Measurements from ENCODE around the gene SLCO2B1.

SLCO2B1 gene

DNA sequence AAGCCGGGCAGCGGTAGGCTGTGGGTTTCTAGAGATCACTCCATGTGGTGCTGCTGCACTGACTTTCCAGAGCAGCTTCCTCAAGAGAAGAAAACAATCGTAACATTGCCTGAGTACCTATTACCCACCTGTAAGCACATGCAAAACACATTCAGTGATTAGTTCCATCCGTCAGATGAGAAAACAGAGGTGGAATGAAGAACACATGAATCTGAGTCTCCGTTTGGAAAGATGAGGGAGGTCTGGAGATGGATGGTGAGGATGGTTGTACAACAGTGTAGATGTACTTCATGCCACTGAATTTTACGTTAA, 7.5 kb upstream of the SLCO2B1 start:
- in situ Hi-C loops (cut with MboI; ENCODE audit: low sequenced_read_pairs): loop anchor here (5.0 kb wide), 1 partner anchor 59 kb away; no protein-coding TSS in a partner anchor

DNA sequence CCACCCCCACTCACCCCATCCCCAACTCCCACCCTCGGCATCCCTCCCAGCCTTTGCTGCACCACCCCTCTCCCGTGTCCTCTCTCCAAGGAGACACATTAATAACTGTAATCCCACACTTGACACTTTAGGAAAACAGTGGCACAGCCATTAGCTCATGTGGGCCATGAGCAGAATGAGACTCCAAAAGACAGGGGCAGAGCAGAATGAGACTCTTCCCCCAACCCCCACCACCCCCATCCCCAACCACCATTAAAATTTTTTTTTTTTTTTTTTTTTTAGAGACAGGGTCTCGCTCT, 6.2 kb upstream of the SLCO2B1 start:
- in situ Hi-C loops (cut with MboI; ENCODE audit: low sequenced_read_pairs): loop anchor here (5.0 kb wide), 2 partner anchors 58 to 103 kb away; no protein-coding TSS in a partner anchor

- in situ Hi-C loops (cut with MboI; ENCODE audit: low sequenced_read_pairs): loop anchor here (5.0 kb wide), 1 partner anchor 102 kb away; no protein-coding TSS in a partner anchor
These were observed 5.5 kb upstream of the SLCO2B1 start for GRCh38 chr11:75145196-75145971.

GRCh38 chr11:75145972-75146519, 4.9 kb upstream of the SLCO2B1 start:
- in situ Hi-C loops (cut with MboI; ENCODE audit: low sequenced_read_pairs): loop anchor here (5.0 kb wide), 1 partner anchor 101 kb away; no protein-coding TSS in a partner anchor

DNA sequence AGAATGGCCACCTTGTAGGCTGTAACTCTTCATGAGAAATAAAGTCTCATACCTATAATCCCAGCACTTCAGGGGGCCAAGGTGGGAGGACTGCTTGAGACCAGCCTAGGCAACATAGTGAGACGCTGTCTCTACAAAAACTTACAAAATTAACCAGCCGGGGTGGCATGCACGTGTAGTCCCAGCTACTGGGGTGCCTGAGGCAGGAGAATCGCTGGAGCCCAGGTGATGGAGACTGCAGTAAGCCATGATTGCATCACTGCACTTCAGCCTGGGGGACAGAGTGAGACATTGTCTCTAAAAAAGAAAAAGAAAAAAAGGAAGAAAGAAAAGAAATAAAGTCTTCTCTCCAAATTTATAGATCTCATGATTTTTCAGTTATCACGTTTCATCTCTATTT, 4.2 kb upstream of the SLCO2B1 start:
- in situ Hi-C loops (cut with MboI; ENCODE audit: low sequenced_read_pairs): loop anchor here (5.0 kb wide), 1 partner anchor 101 kb away; no protein-coding TSS in a partner anchor

DNA sequence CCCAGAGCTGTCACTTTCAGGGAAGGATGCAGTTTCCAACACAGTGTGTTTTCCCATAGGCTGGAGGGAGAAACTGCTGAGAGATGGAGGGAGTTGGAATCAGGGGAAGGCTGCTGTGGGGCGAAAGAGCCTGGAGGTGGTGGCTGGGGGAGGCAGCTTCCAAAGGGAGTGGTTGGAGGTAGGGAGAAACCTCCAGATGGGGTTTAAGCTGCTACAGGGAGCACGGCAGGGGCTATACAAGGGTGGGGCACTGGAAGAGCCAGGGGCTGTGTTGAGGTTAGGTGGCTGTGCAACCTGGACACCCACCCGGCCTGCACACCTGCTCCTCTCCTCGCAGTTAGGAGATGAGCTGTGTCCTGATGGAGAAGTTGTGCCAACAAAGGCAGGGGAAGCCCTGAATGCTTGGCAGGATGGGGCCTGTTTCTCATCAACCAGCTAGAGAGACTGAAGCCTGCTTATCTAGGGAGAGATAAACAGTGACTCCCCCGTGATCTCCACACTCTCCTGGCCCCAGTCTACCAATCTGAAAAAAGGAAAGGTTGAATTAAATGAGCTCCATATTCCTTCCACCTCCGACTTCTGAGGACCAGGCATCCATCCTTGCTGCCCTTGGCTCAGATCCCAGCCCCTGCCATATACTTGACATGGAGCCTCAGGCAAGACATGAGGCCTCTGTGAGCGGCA, 3.6 kb upstream of the SLCO2B1 start:
- in situ Hi-C loops (cut with MboI; ENCODE audit: low sequenced_read_pairs): loop anchor here (5.0 kb wide), 1 partner anchor 100 kb away; no protein-coding TSS in a partner anchor

DNA sequence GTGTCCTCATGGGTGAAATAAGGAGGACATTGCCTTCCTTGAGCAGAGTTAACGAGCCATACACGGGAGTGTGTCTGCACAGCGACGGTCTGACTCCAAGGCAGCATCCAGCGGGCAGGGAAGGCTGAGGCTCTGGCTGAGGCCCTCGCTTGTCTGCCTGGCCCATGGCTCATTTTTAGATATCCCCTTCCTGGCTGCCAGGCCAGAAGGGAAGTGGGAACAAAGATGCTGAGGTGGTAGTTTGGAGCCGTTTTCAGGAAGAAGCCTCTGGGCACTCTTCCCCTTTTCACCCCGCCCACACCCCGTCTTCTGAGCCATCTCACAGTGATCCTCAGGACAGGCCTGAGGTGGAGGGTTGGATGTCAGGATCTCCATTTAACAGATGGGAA, 3.0 kb upstream of the SLCO2B1 start:
- in situ Hi-C loops (cut with MboI; ENCODE audit: low sequenced_read_pairs): loop anchor here (5.0 kb wide), 1 partner anchor 99 kb away; no protein-coding TSS in a partner anchor

- in situ Hi-C loops (cut with MboI; ENCODE audit: low sequenced_read_pairs): loop anchor here (5.0 kb wide), 1 partner anchor 99 kb away; no protein-coding TSS in a partner anchor
These were observed 2.4 kb upstream of the SLCO2B1 start for GRCh38 chr11:75148436-75148983.

GRCh38 chr11:75149766-75150465, 991 bp upstream of the SLCO2B1 start:
- in situ Hi-C loops (cut with MboI; ENCODE audit: low sequenced_read_pairs): loop anchor here (5.0 kb wide), 1 partner anchor 97 kb away; no protein-coding TSS in a partner anchor

- in situ Hi-C loops (cut with MboI; ENCODE audit: low sequenced_read_pairs): no loop called here
These were observed 590 bp downstream of the SLCO2B1 start for GRCh38 chr11:75151346-75152047.

GRCh38 chr11:75152090-75152489, 1.2 kb downstream of the SLCO2B1 start:
- in situ Hi-C loops (cut with MboI; ENCODE audit: low sequenced_read_pairs): no loop called here

DNA sequence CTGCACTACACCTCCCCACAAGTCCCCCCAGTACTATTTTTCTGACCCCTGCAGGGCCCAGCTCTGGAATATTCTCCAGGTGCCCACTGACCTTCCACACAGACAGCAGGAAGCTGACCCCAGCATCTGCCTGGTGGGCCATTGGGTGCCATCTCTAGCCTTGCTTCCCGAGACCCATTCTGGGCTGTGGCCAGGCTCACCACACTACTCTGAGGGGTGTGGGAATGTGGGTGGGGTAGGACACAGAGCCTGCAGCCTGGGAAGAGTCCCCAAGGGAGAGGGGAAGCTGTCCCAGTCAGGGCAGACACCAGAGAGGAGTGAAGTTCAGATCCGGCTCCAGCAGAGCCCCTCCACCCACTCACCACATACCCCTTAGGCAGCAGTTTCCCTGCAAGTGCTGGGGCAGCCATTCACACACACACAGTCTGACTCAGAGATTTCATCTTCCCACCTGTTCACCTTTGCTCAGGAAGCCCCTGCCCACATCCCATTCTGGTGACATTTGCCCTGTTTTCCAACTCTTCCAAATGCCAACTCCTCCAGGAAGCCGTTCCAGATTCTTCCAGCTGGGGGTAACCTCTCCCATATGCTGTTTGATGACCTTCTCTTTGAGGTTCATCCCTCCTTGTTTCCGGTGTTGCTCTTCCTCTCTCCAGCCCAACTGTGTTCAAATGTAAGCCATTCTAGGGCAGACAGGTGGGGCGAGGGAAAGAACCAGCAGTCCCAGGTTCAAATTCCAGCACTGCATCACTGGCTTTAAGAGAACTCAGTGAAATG, 1.9 kb downstream of the SLCO2B1 start:
- in situ Hi-C loops (cut with MboI; ENCODE audit: low sequenced_read_pairs): no loop called here

GRCh38 chr11:75154646-75155569, 4.0 kb downstream of the SLCO2B1 start:
- in situ Hi-C loops (cut with MboI; ENCODE audit: low sequenced_read_pairs): no loop called here

- in situ Hi-C loops (cut with MboI; ENCODE audit: low sequenced_read_pairs): no loop called here
These were observed 4.9 kb downstream of the SLCO2B1 start for GRCh38 chr11:75155570-75156422.

DNA sequence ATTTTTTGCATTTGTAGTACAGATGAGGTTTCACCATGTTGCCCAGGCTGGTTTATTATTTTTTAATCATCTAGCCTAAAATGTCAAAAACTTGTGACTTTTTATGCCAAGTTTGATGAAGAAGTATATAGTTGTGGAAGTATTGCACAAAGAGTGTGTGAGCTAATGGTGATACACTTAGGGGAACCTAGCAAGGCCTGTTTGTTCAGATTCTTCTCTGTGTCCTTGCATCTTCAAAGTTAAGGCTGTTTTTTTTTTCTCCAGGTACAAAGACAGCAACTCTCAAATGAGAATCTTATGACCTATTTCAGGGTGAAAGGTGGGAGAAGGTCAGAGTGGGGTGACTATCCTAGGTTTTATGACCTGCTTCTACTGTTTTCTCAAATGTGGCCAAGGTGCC, 7.3 kb downstream of the SLCO2B1 start:
- in situ Hi-C loops (cut with MboI; ENCODE audit: low sequenced_read_pairs): no loop called here

DNA sequence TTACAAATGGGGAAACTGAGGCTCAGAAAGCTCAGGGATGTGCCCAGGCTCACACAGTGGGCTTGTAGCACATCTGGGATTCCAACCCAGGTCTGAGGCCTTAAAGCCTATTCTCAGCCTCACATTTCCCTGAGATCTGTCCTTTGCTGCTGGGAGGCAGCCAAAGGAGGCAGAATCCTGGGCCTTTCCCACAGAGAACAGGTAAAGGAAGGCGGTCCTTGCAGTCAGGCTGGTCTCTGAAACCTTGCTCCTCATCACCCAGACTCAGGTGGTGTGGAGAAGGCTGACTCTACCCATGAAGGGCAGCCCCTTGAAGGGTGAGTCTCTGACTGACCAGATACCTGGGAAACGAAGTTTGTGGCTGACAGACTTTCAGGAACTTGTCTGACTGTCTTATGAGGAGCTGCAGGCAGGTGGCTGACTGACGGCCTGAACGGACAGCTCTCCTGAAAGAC, 7.8 kb downstream of the SLCO2B1 start:
- in situ Hi-C loops (cut with MboI; ENCODE audit: low sequenced_read_pairs): no loop called here

- in situ Hi-C loops (cut with MboI; ENCODE audit: low sequenced_read_pairs): no loop called here
These were observed 8.4 kb downstream of the SLCO2B1 start for GRCh38 chr11:75159151-75159953.
